ENCODE results near the gene CDC42SE2. TPM values are rescaled to one million over a fixed set of nuclear protein-coding genes. Genes with fewer than 3 reads are reported as not detected.

The CDC42SE2 gene
- total RNA-seq, 1 experiment from 2014 or later: 22.5 TPM

- ChIA-PET POLR2A (no interaction called here), CTCF (no interaction called here)
- Mint-ChIP-seq H3K4me1 (peaks cover 8% of the 10 kb centered on the region), H3K4me3 (no peak overlapping the region), H3K36me3 (no peaks in the 10 kb centered on the region; the same call in 1 of the 2 replicates), H3K27ac (no peak overlapping the region), H3K9me3 (peaks cover 6% of the 10 kb centered on the region; the same call in 1 of the 2 replicates), H3K27me3 (ENCODE audit: low read depth) (no peaks in the 10 kb centered on the region)
- ATAC-seq (no peak), DNase-seq (ENCODE audit: low spot score) (no peak)
- TF ChIP-seq HMGA2 (CRISPR knock-in tag; IDR thresholded peaks at IDR 0.05): no peak
- no peak for TF ChIP-seq ZNF512 (CRISPR knock-in tag; IDR thresholded peaks at IDR 0.05; ENCODE audit: borderline replicate concordance)
- no peak for TF ChIP-seq PREB (CRISPR knock-in tag; IDR thresholded peaks at IDR 0.05; ENCODE audit: borderline replicate concordance)
- TF ChIP-seq ETV6 (CRISPR knock-in tag; IDR thresholded peaks at IDR 0.05): no peak
- no peak for TF ChIP-seq NFE2L1 (CRISPR knock-in tag; IDR thresholded peaks at IDR 0.05)
- TF ChIP-seq EMX1 (CRISPR knock-in tag; IDR thresholded peaks at IDR 0.05): no peak
- no peak for TF ChIP-seq ZNF416 (CRISPR knock-in tag; IDR thresholded peaks at IDR 0.05)
Measured at GRCh38 chr5:131366428-131366827, 102.6 kb downstream of the CDC42SE2 start.

- H3K9me3 Mint-ChIP-seq: peaks cover 6% of the 10 kb centered on the region; the same call in 1 of the 2 replicates
- POLR2A ChIA-PET: no interaction called here
- no peak for DNase-seq (ENCODE audit: low spot score)
- no peak overlapping the region for H3K4me3 Mint-ChIP-seq
- CTCF ChIA-PET: no interaction called here
- no peaks in the 10 kb centered on the region; the same call in 1 of the 2 replicates for H3K36me3 Mint-ChIP-seq
- H3K27ac Mint-ChIP-seq: no peak overlapping the region
- TF ChIP-seq NFYB (CRISPR knock-in tag; conservative IDR thresholded peaks at IDR 0.05; ENCODE audit: low read depth) (no peak), ELF4 (CRISPR knock-in tag; IDR thresholded peaks at IDR 0.05; ENCODE audit: low read depth) (no peak), ATF3 (CRISPR knock-in tag; conservative IDR thresholded peaks at IDR 0.05) (no peak), PREB (CRISPR knock-in tag; IDR thresholded peaks at IDR 0.05; ENCODE audit: borderline replicate concordance) (no peak), SP1 (CRISPR knock-in tag; conservative IDR thresholded peaks at IDR 0.05) (no peak), JAZF1 (CRISPR knock-in tag; IDR thresholded peaks at IDR 0.05) (no peak)
- H3K27me3 Mint-ChIP-seq (ENCODE audit: low read depth): no peaks in the 10 kb centered on the region
- no peak for ATAC-seq
- H3K4me1 Mint-ChIP-seq: no peaks in the 10 kb centered on the region
Measured at GRCh38 chr5:131367219-131367860, 103.5 kb downstream of the CDC42SE2 start.

GRCh38 chr5:131368866-131369265 lies 105.0 kb downstream of the CDC42SE2 start:
- POLR2A ChIA-PET: no interaction called here
- ATAC-seq (no peak), DNase-seq (ENCODE audit: low spot score) (no peak)
- Mint-ChIP-seq H3K9me3 (peaks cover 6% of the 10 kb centered on the region; the same call in 1 of the 2 replicates), H3K27me3 (ENCODE audit: low read depth) (no peaks in the 10 kb centered on the region), H3K27ac (no peak overlapping the region), H3K4me1 (0 out of 2 replicates have a peak, but pooled peaks cover 3% of the 10 kb centered on the region), H3K4me3 (no peak overlapping the region), H3K36me3 (no peaks in the 10 kb centered on the region; the same call in 1 of the 2 replicates)
- no peak for TF ChIP-seq MXD4 (CRISPR knock-in tag; IDR thresholded peaks at IDR 0.05; ENCODE audit: borderline replicate concordance)
- no peak for TF ChIP-seq TCF7 (CRISPR knock-in tag; IDR thresholded peaks at IDR 0.05; ENCODE audit: low read depth)
- TF ChIP-seq RORB (CRISPR knock-in tag; IDR thresholded peaks at IDR 0.05): no peak
- TF ChIP-seq CREB1 (CRISPR knock-in tag; IDR thresholded peaks at IDR 0.05): no peak
- CTCF ChIA-PET: no interaction called here

- H3K4me3 Mint-ChIP-seq: no peak overlapping the region
- POLR2A ChIA-PET: no interaction called here
- no peak for ATAC-seq
- peaks cover 6% of the 10 kb centered on the region; the same call in 1 of the 2 replicates for H3K9me3 Mint-ChIP-seq
- H3K4me1 Mint-ChIP-seq: 0 out of 2 replicates have a peak, but pooled peaks cover 3% of the 10 kb centered on the region
- H3K36me3 Mint-ChIP-seq: no peaks in the 10 kb centered on the region; the same call in 1 of the 2 replicates
- H3K27me3 Mint-ChIP-seq (ENCODE audit: low read depth): no peaks in the 10 kb centered on the region
- H3K27ac Mint-ChIP-seq: no peak overlapping the region
- DNase-seq (ENCODE audit: low spot score): no peak
- CTCF ChIA-PET: no interaction called here
- TF ChIP-seq JAZF1 (CRISPR knock-in tag; IDR thresholded peaks at IDR 0.05) (no peak), PREB (CRISPR knock-in tag; IDR thresholded peaks at IDR 0.05; ENCODE audit: borderline replicate concordance) (no peak), TEAD1 (CRISPR knock-in tag; IDR thresholded peaks at IDR 0.05) (no peak), FOXJ3 (CRISPR knock-in tag; IDR thresholded peaks at IDR 0.05; ENCODE audit: borderline replicate concordance) (no peak), ELF4 (CRISPR knock-in tag; IDR thresholded peaks at IDR 0.05; ENCODE audit: low read depth) (no peak), ZBTB43 (CRISPR knock-in tag; IDR thresholded peaks at IDR 0.05) (no peak), FOXP4 (CRISPR knock-in tag; IDR thresholded peaks at IDR 0.05) (no peak)
Measured at GRCh38 chr5:131369558-131369957, 105.7 kb downstream of the CDC42SE2 start.
